ENCODE measurements around the gene SPON1.

SPON1 gene

GRCh38 chr11:13942971-13943381 is 19.5 kb upstream of the SPON1 start:
- TF ChIP-seq FOXP2 (optimal IDR thresholded peaks at IDR 0.05; ENCODE audit: borderline replicate concordance, extremely low read depth, extremely low read length, insufficient read depth), result no peak
- TF ChIP-seq SIN3A (IDR thresholded peaks at IDR 0.05; ENCODE audit: borderline replicate concordance, insufficient read depth, low read length), result no peak
- no peak for TF ChIP-seq POLR2AphosphoS5 (IDR thresholded peaks at IDR 0.05; ENCODE audit: low read depth, low read length)
- no peak for TF ChIP-seq REST (IDR thresholded peaks at IDR 0.05; ENCODE audit: insufficient read depth in 1 of 2, low read depth in 2 of 2, low read length in 2 of 2)
- no peak for TF ChIP-seq TAF1 (IDR thresholded peaks at IDR 0.05; ENCODE audit: borderline replicate concordance, insufficient read depth, low read length)

- no peak for TF ChIP-seq TAF1 (IDR thresholded peaks at IDR 0.05; ENCODE audit: borderline replicate concordance, insufficient read depth, low read length)
- no peak for TF ChIP-seq FOXP2 (optimal IDR thresholded peaks at IDR 0.05; ENCODE audit: borderline replicate concordance, extremely low read depth, extremely low read length, insufficient read depth)
- TF ChIP-seq POLR2AphosphoS5 (IDR thresholded peaks at IDR 0.05; ENCODE audit: low read depth, low read length), result no peak
- no peak for TF ChIP-seq SIN3A (IDR thresholded peaks at IDR 0.05; ENCODE audit: borderline replicate concordance, insufficient read depth, low read length)
- TF ChIP-seq REST (IDR thresholded peaks at IDR 0.05; ENCODE audit: insufficient read depth in 1 of 2, low read depth in 2 of 2, low read length in 2 of 2), result no peak
These were observed 18.5 kb upstream of the SPON1 start for GRCh38 chr11:13944016-13944415.

- TF ChIP-seq TAF1 (IDR thresholded peaks at IDR 0.05; ENCODE audit: borderline replicate concordance, insufficient read depth, low read length), result no peak
- TF ChIP-seq FOXP2 (optimal IDR thresholded peaks at IDR 0.05; ENCODE audit: borderline replicate concordance, extremely low read depth, extremely low read length, insufficient read depth), result no peak
- TF ChIP-seq POLR2AphosphoS5 (IDR thresholded peaks at IDR 0.05; ENCODE audit: low read depth, low read length), result no peak
- no peak for TF ChIP-seq REST (IDR thresholded peaks at IDR 0.05; ENCODE audit: insufficient read depth in 1 of 2, low read depth in 2 of 2, low read length in 2 of 2)
- TF ChIP-seq SIN3A (IDR thresholded peaks at IDR 0.05; ENCODE audit: borderline replicate concordance, insufficient read depth, low read length), result no peak
These were observed 17.6 kb upstream of the SPON1 start for GRCh38 chr11:13944911-13945425.

- TF ChIP-seq TAF1 (IDR thresholded peaks at IDR 0.05; ENCODE audit: borderline replicate concordance, insufficient read depth, low read length), result no peak
These were observed 15.1 kb upstream of the SPON1 start for GRCh38 chr11:13947379-13947778.

- TF ChIP-seq TAF1 (IDR thresholded peaks at IDR 0.05; ENCODE audit: borderline replicate concordance, insufficient read depth, low read length), result no peak
- no peak for TF ChIP-seq SIN3A (IDR thresholded peaks at IDR 0.05; ENCODE audit: borderline replicate concordance, insufficient read depth, low read length)
- TF ChIP-seq FOXP2 (optimal IDR thresholded peaks at IDR 0.05; ENCODE audit: borderline replicate concordance, extremely low read depth, extremely low read length, insufficient read depth), result no peak
- no peak for TF ChIP-seq REST (IDR thresholded peaks at IDR 0.05; ENCODE audit: insufficient read depth in 1 of 2, low read depth in 2 of 2, low read length in 2 of 2)
- no peak for TF ChIP-seq POLR2AphosphoS5 (IDR thresholded peaks at IDR 0.05; ENCODE audit: low read depth, low read length)
These were observed 12.6 kb upstream of the SPON1 start for GRCh38 chr11:13949876-13950275.

Measured in PFSK-1 (cell line).